Type B pancreatic cell (in vitro differentiated cells): ENCODE data around the gene MEGF6. TPM values are rescaled to one million over a fixed set of nuclear protein-coding genes. Genes with fewer than 3 reads are reported as not detected.

Experiments
- DNase-seq: peaks from one replicate; pipeline ENCODE4 v3.0.0; 2021; ENCODE audit warnings: mixed read lengths; ENCODE audit not compliant: unreplicated experiment; ENCODE audit errors: extremely low spot score
- H3K27ac Mint-ChIP-seq: 2 replicates; pipeline ENCODE4 v1.8.0; 2021; ENCODE audit warnings: mild to moderate bottlenecking, mixed read lengths
- H3K27me3 Mint-ChIP-seq: 2 replicates; pipeline ENCODE4 v1.8.0; 2021; ENCODE audit warnings: mixed read lengths
- H3K36me3 Mint-ChIP-seq: 2 replicates; pipeline ENCODE4 v1.8.0; 2021; ENCODE audit warnings: mixed read lengths
- H3K4me1 Mint-ChIP-seq: one replicate; pipeline ENCODE4 v1.8.0; 2021; ENCODE audit warnings: mixed read lengths; ENCODE audit not compliant: unreplicated experiment
- H3K4me3 Mint-ChIP-seq: 2 replicates; pipeline ENCODE4 v1.8.0; 2021; ENCODE audit warnings: mild to moderate bottlenecking, mixed read lengths
- H3K9me3 Mint-ChIP-seq: 2 replicates; pipeline ENCODE4 v1.8.0; 2021; ENCODE audit warnings: mixed read lengths
- total RNA-seq: library from RNA; stranded (reverse); gene quantifications from 2 replicates; pipeline ENCODE4 v1.2.1, GENCODE V29; 2021; ENCODE audit warnings: low replicate concordance
- TF ChIP-seq, protein P1 (sequence below): fragments of 200-600 bp; sonication (generic); conservative IDR thresholded peaks from 2 replicates; pipeline ENCODE4 v1.5.0; 2021; ENCODE audit warnings: antibody characterized with exemption, mild to moderate bottlenecking

MEGF6 gene
- total RNA-seq, 1 donor from 2014 or later = 61.7 TPM

DNA sequence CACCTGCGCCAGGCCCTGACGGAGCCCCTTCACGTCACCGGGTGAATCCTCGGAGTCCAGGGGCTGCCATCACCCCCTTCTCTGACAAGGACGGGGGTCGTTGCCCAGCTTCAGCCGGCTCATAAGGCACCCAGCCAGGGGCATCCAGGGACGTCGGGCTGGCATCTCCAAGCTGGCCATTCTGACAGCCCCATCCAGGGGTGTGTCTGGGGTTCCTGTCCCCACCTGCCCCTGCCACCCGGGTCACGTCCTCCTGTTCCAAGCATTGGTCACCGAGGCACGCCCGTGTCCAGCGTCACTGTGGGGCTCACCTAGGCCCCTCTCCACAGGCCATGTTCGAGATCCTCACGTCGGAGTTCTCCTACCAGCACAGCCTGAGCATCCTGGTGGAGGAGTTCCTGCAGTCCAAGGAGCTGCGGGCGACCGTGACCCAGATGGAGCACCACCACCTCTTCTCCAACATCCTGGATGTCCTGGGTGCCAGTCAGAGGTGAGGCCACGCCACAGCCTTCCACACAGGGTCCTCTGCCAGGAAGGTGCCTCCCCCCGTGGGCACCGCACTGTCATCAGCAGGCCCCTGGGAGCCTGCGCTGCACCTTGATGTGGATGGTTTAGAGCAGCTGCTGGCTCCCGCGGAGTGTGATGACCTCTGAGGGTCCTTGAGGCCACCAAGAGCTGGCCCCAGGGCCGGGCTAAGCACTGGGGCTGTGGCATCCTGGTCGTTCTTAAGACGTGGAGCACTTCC, 142.0 kb downstream of the MEGF6 start:
- Mint-ChIP-seq H3K27me3 (no peaks in the 10 kb centered on the region), H3K27ac (no peak overlapping the region), H3K36me3 (peaks cover 3% of the 10 kb centered on the region), H3K4me1 (peaks cover 21% of the 10 kb centered on the region), H3K4me3 (no peak overlapping the region), H3K9me3 (no peaks in the 10 kb centered on the region)
- DNase-seq = no peak
- TF ChIP-seq, protein P1, sequence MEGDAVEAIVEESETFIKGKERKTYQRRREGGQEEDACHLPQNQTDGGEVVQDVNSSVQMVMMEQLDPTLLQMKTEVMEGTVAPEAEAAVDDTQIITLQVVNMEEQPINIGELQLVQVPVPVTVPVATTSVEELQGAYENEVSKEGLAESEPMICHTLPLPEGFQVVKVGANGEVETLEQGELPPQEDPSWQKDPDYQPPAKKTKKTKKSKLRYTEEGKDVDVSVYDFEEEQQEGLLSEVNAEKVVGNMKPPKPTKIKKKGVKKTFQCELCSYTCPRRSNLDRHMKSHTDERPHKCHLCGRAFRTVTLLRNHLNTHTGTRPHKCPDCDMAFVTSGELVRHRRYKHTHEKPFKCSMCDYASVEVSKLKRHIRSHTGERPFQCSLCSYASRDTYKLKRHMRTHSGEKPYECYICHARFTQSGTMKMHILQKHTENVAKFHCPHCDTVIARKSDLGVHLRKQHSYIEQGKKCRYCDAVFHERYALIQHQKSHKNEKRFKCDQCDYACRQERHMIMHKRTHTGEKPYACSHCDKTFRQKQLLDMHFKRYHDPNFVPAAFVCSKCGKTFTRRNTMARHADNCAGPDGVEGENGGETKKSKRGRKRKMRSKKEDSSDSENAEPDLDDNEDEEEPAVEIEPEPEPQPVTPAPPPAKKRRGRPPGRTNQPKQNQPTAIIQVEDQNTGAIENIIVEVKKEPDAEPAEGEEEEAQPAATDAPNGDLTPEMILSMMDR = no peak

DNA sequence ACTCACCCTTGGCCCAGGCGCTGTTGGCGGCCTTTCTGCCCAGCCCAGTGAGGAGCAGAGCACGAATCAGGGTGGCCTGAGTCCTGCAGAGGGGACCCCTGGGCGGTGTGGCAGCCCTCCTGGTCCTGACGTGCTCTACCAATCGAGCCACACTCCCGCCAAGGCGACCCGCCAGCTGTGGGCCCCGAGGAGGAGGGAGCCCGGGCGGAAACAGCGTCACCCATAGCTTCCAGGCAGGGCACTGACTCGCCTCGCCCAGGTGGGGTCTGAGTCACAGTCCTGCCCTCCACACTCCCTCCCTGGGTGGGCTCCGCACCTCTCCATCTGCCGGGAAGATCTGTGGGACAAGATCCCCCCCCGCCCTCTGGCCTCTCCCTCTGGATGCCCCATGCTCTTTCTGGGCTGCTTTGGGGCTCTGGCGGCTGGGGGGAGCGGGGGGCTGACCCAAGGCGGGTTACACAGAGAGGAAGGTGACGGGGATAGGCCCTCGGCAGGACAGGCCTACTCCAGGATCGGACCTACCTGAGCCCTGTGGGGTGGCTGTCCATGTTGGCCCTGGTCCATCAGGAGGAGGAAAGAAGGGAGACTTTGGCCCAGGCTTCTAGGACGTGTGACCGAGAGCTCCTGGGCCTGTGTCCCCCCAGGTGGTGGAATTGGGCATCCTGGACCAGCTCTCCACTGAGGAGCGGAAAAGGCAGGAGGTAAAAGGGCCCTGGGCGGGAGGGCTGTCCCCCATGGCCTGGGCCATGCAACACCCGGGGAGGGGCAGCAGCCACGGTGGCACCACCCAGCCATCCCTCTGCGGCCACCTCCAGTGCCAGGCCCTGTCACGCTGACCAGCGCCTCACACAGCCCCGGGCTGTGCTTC, 142.8 kb downstream of the MEGF6 start:
- no peaks in the 10 kb centered on the region for H3K36me3 Mint-ChIP-seq
- H3K27me3 Mint-ChIP-seq = no peaks in the 10 kb centered on the region
- no peaks in the 10 kb centered on the region for H3K9me3 Mint-ChIP-seq
- H3K27ac Mint-ChIP-seq = no peak overlapping the region
- no peak overlapping the region for H3K4me3 Mint-ChIP-seq
- TF ChIP-seq, protein P1 = no peak
- no peak for DNase-seq
- H3K4me1 Mint-ChIP-seq = peaks cover 15% of the 10 kb centered on the region

DNA sequence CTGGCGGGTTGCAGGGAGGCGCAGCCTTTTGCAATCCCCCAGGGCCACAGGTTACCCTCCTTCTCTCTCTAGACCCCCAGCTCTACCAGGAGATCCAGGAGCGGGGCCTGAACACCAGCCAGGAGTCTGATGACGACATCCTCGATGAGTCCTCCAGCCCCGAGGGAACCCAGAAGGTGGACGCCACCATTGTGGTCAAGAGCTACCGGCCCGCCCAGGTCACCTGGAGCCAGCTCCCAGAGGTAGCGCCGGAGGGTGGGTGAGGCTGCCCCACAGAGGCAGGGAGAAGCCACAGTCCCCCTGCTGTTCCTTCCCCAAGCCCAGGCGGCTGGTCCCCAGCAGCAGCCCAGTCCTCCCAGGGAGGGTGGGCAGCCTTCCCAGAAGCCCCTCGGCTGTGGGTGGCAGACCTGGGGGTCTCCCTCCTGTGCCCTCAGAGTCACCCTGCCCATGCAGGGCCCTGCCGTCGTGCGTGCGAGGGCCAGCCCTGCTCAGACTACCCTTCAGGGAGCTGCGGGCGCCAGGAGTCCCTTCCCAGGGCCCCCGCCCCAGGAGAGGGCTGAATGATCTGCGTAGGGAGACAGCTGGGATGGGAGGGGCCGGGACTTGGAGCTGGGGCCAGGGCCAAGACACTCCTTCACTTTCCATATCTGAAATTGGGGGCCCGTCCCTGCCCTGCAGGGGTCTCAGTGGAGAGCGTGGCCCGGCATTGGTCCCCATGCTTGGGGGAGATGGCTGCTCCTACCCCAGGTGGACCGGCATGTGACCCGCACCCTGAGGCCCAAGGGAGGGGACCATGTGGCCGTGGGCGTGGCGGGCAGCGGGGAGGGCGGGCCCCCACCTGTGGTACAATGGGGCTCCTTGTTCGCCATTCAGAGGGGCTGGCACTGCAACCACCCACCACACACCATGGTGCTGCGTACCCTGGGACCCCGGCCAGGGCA, 143.9 kb downstream of the MEGF6 start:
- no peak overlapping the region for H3K4me3 Mint-ChIP-seq
- peaks cover 12% of the 10 kb centered on the region for H3K4me1 Mint-ChIP-seq
- no peaks in the 10 kb centered on the region for H3K9me3 Mint-ChIP-seq
- TF ChIP-seq, protein P1 = no peak
- no peak overlapping the region for H3K27ac Mint-ChIP-seq
- no peaks in the 10 kb centered on the region for H3K27me3 Mint-ChIP-seq
- no peaks in the 10 kb centered on the region for H3K36me3 Mint-ChIP-seq
- no peak for DNase-seq

DNA sequence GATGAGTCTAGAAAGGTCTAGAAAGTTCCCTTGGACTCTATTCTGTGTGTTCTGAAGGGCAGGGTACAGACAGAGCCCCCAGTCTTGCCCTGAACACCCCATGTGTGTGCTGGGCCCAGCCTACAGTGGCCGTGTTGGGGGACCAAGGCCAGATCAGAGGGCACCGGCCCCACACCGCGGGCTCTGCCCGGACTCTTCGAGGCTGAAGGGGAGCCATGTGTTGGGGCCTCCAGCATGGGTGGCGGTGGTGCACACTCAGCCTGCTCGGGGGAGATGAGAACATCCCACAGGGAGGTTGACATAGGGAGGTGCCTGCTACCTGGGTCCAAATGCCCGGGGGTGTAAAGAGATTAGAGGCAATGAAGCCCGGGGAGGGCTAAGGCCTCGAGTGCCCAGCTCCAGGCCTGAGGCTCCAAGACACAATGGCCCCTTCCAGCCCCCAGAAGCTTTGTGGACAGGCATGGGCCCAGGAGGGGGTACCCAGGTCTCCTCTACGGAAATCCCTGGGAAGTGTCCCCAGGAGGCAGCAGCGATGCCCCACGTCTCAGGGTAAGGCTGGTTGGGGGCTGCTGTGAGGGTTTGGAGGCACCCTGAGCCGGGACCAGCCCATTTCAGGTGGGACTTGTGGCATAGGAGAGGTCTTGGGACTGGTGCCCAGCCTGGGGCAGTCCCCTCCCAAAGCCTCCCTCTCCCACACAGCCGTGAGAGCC, 144.8 kb downstream of the MEGF6 start:
- Mint-ChIP-seq H3K27ac (no peak overlapping the region), H3K27me3 (no peaks in the 10 kb centered on the region), H3K4me1 (peaks cover 6% of the 10 kb centered on the region), H3K36me3 (no peaks in the 10 kb centered on the region), H3K9me3 (no peaks in the 10 kb centered on the region), H3K4me3 (no peak overlapping the region)
- no peak for DNase-seq
- TF ChIP-seq, protein P1 = no peak

DNA sequence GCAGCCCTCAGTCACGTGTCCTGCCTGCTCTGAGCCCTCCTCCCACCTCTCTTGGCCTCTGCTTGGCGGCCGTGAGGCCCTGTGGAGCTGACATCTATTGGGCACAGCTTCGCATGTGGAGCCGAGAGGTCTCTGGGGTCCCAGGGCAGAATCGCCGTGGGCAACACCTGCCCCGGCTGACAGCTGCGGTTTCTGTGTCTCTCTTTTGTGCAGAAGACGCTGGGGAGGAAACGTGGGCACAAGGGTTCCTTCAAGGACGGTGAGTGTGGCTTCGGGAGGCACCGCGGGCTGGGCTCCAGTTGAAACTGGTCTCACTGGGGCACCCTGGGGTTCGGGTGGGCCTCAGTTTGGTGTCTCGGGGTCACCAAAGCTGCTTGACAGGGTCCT, 145.4 kb downstream of the MEGF6 start:
- DNase-seq = no peak
- Mint-ChIP-seq H3K36me3 (no peaks in the 10 kb centered on the region), H3K4me3 (no peak overlapping the region), H3K4me1 (peaks cover 6% of the 10 kb centered on the region), H3K27ac (no peak overlapping the region), H3K27me3 (no peaks in the 10 kb centered on the region), H3K9me3 (no peaks in the 10 kb centered on the region)
- TF ChIP-seq, protein P1 = no peak
